ENCODE results near the gene CXCL12.
A peak's percentile ranks its signal among the peaks of the same experiment; 100 is the strongest.

The CXCL12 gene

GRCh38 chr10:44391981-44392380 lies 7.1 kb upstream of the CXCL12 start:
- no peak for DNase-seq (ENCODE audit: low read depth)
- TF ChIP-seq, protein P1, sequence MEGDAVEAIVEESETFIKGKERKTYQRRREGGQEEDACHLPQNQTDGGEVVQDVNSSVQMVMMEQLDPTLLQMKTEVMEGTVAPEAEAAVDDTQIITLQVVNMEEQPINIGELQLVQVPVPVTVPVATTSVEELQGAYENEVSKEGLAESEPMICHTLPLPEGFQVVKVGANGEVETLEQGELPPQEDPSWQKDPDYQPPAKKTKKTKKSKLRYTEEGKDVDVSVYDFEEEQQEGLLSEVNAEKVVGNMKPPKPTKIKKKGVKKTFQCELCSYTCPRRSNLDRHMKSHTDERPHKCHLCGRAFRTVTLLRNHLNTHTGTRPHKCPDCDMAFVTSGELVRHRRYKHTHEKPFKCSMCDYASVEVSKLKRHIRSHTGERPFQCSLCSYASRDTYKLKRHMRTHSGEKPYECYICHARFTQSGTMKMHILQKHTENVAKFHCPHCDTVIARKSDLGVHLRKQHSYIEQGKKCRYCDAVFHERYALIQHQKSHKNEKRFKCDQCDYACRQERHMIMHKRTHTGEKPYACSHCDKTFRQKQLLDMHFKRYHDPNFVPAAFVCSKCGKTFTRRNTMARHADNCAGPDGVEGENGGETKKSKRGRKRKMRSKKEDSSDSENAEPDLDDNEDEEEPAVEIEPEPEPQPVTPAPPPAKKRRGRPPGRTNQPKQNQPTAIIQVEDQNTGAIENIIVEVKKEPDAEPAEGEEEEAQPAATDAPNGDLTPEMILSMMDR (conservative IDR thresholded peaks at IDR 0.05; ENCODE audit: low read depth, low read length): no peak
- H3K4me3 ChIP-seq (ENCODE audit: low read length): no peak overlapping the region

DNA sequence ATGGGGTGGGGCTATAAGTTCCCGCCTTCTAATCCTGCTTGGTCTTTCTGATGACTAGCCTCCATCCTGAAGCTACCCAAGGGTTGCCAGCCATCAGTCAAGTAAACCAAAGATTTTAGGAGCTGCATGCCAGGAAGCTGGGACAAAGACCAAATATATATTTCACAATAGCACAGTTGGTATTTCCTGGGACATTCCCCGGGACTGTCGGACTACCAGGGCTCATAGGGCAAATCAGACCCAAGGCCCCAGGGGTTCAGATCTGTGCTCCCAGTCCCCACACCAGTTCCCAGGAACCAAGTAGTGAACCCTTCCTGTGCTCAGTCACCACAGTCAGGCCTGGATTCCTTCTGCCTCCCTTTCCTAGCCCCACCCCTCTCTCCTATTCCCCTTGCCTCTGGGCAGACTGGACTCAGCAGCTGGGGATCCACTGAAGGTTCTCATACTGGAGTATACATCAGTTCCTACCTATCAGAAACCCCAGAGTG lies 5.7 kb upstream of the CXCL12 start:
- TF ChIP-seq, protein P1 (conservative IDR thresholded peaks at IDR 0.05; ENCODE audit: low read depth, low read length): no peak
- H3K4me3 ChIP-seq (ENCODE audit: low read length): no peak overlapping the region
- no peak for DNase-seq (ENCODE audit: low read depth)

GRCh38 chr10:44389556-44389955 lies 4.7 kb upstream of the CXCL12 start:
- DNase-seq (ENCODE audit: low read depth): no peak
- no peak overlapping the region for H3K4me3 ChIP-seq (ENCODE audit: low read length)
- TF ChIP-seq, protein P1 (conservative IDR thresholded peaks at IDR 0.05; ENCODE audit: low read depth, low read length): no peak

- DNase-seq (ENCODE audit: low read depth): no peak
- no peak overlapping the region for H3K4me3 ChIP-seq (ENCODE audit: low read length)
- TF ChIP-seq, protein P1 (conservative IDR thresholded peaks at IDR 0.05; ENCODE audit: low read depth, low read length): no peak
Measured at GRCh38 chr10:44389150-44389549, 4.3 kb upstream of the CXCL12 start.

DNA sequence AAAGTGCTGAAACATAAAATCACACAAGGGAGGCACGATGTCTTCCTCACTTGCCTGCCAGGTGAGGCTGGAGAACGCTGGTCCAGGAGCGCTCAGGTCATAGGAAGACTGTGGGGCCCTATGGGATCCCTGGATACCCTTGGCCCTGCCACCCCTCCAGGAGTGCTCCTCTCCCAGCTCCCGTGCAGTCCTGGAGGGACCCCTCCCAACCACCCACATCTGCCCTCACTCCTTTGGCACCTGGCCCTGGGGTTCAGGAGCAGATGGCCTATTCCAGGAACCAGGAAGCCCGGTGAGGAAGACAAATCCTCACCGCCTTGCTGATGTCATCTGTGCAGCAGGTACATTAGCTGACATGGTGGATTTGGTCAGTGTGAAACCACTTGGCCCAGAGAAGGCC lies 3.7 kb upstream of the CXCL12 start:
- TF ChIP-seq, protein P1 (conservative IDR thresholded peaks at IDR 0.05; ENCODE audit: low read depth, low read length): no peak
- no peak for DNase-seq (ENCODE audit: low read depth)
- H3K4me3 ChIP-seq (ENCODE audit: low read length): no peak overlapping the region

GRCh38 chr10:44387853-44388251 lies 3.0 kb upstream of the CXCL12 start:
- no peak for DNase-seq (ENCODE audit: low read depth)
- no peak overlapping the region for H3K4me3 ChIP-seq (ENCODE audit: low read length)
- TF ChIP-seq, protein P1 (conservative IDR thresholded peaks at IDR 0.05; ENCODE audit: low read depth, low read length): no peak

- H3K4me3 ChIP-seq (ENCODE audit: low read length): no peak overlapping the region
- TF ChIP-seq, protein P1 (conservative IDR thresholded peaks at IDR 0.05; ENCODE audit: low read depth, low read length): peak; percentile 85
- no peak for DNase-seq (ENCODE audit: low read depth)
Measured at GRCh38 chr10:44386546-44387052, 1.7 kb upstream of the CXCL12 start.

All from retinal pigment epithelial cell (primary cell).